ENCODE measurements around the gene TYROBP. TPM values are rescaled to one million over a fixed set of nuclear protein-coding genes. Genes with fewer than 3 reads are reported as not detected.

Gene TYROBP
- total and polyA plus RNA-seq, 2 donors (not counting 1 experiment from before 2014, with no cell fraction given), result not detected

DNA sequence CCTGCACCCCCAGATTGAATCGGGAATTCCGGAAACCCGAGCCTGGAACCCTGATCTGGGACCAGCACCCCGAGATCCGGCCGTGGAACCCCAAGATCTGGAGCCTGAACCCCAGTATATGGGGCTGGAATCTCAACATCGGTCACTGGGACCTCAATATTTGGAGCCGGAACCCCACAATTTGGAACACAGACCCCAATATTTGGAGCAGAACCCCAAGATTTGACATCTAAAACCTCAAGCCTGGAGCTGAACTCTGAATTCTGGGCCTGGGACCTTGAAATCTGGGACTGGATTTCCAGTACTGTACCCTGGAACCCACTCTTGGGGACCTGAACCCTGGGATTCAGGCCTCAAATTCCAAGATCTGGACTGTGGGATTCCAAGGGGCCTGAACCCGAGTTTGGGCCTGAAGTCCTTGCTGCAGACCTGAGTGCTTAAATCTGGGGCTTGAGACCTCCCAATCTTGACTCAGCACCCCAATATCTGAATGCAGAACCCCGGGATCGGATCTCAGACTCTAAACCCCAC, 28.7 kb upstream of the TYROBP start:
- Histone ChIP-seq H3K4me1 (ENCODE audit: control insufficient read depth, extremely low read depth, insufficient read depth, low read length) (peaks cover 5% of the 10 kb centered on the region), H3K27me3 (ENCODE audit: control insufficient read depth, insufficient read depth, low read length) (no peaks in the 10 kb centered on the region), H2AFZ (ENCODE audit: low read length) (no peak overlapping the region), H3K27ac (ENCODE audit: insufficient read depth, low read length) (no peak overlapping the region), H3K36me3 (ENCODE audit: control insufficient read depth, insufficient read depth, low read length) (peaks cover 4% of the 10 kb centered on the region), H3K4me2 (ENCODE audit: extremely low read depth, insufficient read depth, low read length) (peak overlapping the region; percentile 49), H3K9me3 (ENCODE audit: control insufficient read depth, insufficient read depth, low read depth, low read length) (no peaks in the 10 kb centered on the region), H3K4me3 (replicated peaks in 1 of 4; ENCODE audit: control extremely low read depth in 1 of 4, insufficient read depth in 1 of 4, low read depth in 3 of 4, low read length in 4 of 4) (peak overlapping the region; percentile 23 to 79 (median 50)), H3K79me2 (ENCODE audit: control insufficient read depth, insufficient read depth, low read length) (no peaks in the 10 kb centered on the region), H4K20me1 (ENCODE audit: control insufficient read depth, extremely low read depth, insufficient read depth, low read length) (no peaks in the 10 kb centered on the region), H3K9ac (ENCODE audit: insufficient read depth, low read length) (no peak overlapping the region)
- DNase-seq (ENCODE audit: low read depth in 2 of 2), result no peak
- TF ChIP-seq, protein P1, sequence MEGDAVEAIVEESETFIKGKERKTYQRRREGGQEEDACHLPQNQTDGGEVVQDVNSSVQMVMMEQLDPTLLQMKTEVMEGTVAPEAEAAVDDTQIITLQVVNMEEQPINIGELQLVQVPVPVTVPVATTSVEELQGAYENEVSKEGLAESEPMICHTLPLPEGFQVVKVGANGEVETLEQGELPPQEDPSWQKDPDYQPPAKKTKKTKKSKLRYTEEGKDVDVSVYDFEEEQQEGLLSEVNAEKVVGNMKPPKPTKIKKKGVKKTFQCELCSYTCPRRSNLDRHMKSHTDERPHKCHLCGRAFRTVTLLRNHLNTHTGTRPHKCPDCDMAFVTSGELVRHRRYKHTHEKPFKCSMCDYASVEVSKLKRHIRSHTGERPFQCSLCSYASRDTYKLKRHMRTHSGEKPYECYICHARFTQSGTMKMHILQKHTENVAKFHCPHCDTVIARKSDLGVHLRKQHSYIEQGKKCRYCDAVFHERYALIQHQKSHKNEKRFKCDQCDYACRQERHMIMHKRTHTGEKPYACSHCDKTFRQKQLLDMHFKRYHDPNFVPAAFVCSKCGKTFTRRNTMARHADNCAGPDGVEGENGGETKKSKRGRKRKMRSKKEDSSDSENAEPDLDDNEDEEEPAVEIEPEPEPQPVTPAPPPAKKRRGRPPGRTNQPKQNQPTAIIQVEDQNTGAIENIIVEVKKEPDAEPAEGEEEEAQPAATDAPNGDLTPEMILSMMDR (conservative IDR thresholded peaks at IDR 0.05 in 1 of 2, IDR thresholded peaks at IDR 0.05 in 1 of 2; ENCODE audit: low read depth in 1 of 2, low read length in 2 of 2), result no peak
- no peak for TF ChIP-seq EZH2 (IDR thresholded peaks at IDR 0.05; ENCODE audit: low read length, missing control alignments)

GRCh38 chr19:35935911-35936737, 28.0 kb upstream of the TYROBP start, which contains the start of gene LRFN3:
Gene LRFN3 (plus strand): TSS chr19:35936374. CDS start chr19:35939426, 3,052 bp downstream.
- no peaks in the 10 kb centered on the region for H3K27me3 ChIP-seq (ENCODE audit: control insufficient read depth, insufficient read depth, low read length)

More at GRCh38 chr19:35935911-35936737, 28.0 kb upstream of the TYROBP start, which contains the start of gene LRFN3:
- Histone ChIP-seq H3K27ac (ENCODE audit: insufficient read depth, low read length) (no peak within 1 kb of the TSS), H3K79me2 (ENCODE audit: control insufficient read depth, insufficient read depth, low read length) (no peaks in the 10 kb centered on the region), H3K36me3 (ENCODE audit: control insufficient read depth, insufficient read depth, low read length) (peaks cover 4% of the 10 kb centered on the region), H3K9me3 (ENCODE audit: control insufficient read depth, insufficient read depth, low read depth, low read length) (no peaks in the 10 kb centered on the region), H3K4me3 (replicated peaks in 1 of 4; ENCODE audit: control extremely low read depth in 1 of 4, insufficient read depth in 1 of 4, low read depth in 3 of 4, low read length in 4 of 4) (peak within 1 kb of the TSS; percentile 65 to 87 (median 70)), H2AFZ (ENCODE audit: low read length) (peak within 1 kb of the TSS; percentile 96), H3K9ac (ENCODE audit: insufficient read depth, low read length) (peak within 1 kb of the TSS; percentile 36), H3K4me2 (ENCODE audit: extremely low read depth, insufficient read depth, low read length) (peak within 1 kb of the TSS; percentile 97), H4K20me1 (ENCODE audit: control insufficient read depth, extremely low read depth, insufficient read depth, low read length) (no peaks in the 10 kb centered on the region), H3K4me1 (ENCODE audit: control insufficient read depth, extremely low read depth, insufficient read depth, low read length) (peaks cover 5% of the 10 kb centered on the region)
- peak; percentile 68 to 72 for DNase-seq (ENCODE audit: low read depth in 2 of 2)
- TF ChIP-seq, protein P1 (conservative IDR thresholded peaks at IDR 0.05 in 1 of 2, IDR thresholded peaks at IDR 0.05 in 1 of 2; ENCODE audit: low read depth in 1 of 2, low read length in 2 of 2), result no peak
